HepG2 (cell line): Measurements from ENCODE around the gene METTL6.

Source experiments
- ATF4 ChIP-seq, 2 experiments: fragments of 450-650 bp in 1 of 2; sonication (generic) in 1 of 2; formaldehyde crosslinking; IDR thresholded peaks; 2 replicates each; pipeline versions ENCODE4 v1.5.0 to v1.8.0; 2020 to 2022; ENCODE audit warnings: mild to moderate bottlenecking in 1 of 2, missing genetic modification reagents in 1 of 2
- CHCHD3 ChIP-seq: sonication (generic); formaldehyde crosslinking; IDR thresholded peaks from 2 replicates; pipeline ENCODE4 v1.8.0; 2022; ENCODE audit warnings: mild to moderate bottlenecking, missing genetic modification reagents, moderate library complexity
- CHD2 ChIP-seq: IDR thresholded peaks from 2 replicates; pipeline ENCODE4 v1.6.1; 2011; ENCODE audit warnings: low read depth, low read length, improper control_type of control experiment
- CTCF ChIP-seq: sonication (generic); formaldehyde crosslinking; IDR thresholded peaks from 2 replicates; pipeline ENCODE4 v1.5.0; 2020; ENCODE audit warnings: mild to moderate bottlenecking, missing genetic modification reagents, moderate library complexity
- DRAP1 ChIP-seq: IDR thresholded peaks from 2 replicates; pipeline ENCODE4 v1.6.1; 2016; ENCODE audit warnings: missing genetic modification reagents, missing compliant biosample characterization
- ELF4 ChIP-seq: sonication (generic); formaldehyde crosslinking; IDR thresholded peaks from 2 replicates; pipeline ENCODE4 v1.5.0; 2020; ENCODE audit warnings: missing genetic modification reagents, mild to moderate bottlenecking, moderate library complexity, borderline replicate concordance
- EZH2 ChIP-seq: conservative IDR thresholded peaks from 2 replicates; pipeline ENCODE4 v1.6.1; 2012; ENCODE audit warnings: mild to moderate bottlenecking, low read depth, low read length, moderate library complexity
- MTF1 ChIP-seq: sonication (generic); formaldehyde crosslinking; IDR thresholded peaks from 2 replicates; pipeline ENCODE4 v1.5.0; 2020; ENCODE audit warnings: missing genetic modification reagents
- SP140L ChIP-seq: sonication (generic); formaldehyde crosslinking; IDR thresholded peaks from 2 replicates; pipeline ENCODE4 v1.4.0; 2020; ENCODE audit warnings: missing genetic modification reagents, borderline replicate concordance
- SRY ChIP-seq: sonication (generic); formaldehyde crosslinking; IDR thresholded peaks from 2 replicates; pipeline ENCODE4 v1.8.0; 2022; ENCODE audit warnings: mild to moderate bottlenecking, missing genetic modification reagents
- ZNF280B ChIP-seq: sonication (generic); formaldehyde crosslinking; IDR thresholded peaks from 2 replicates; pipeline ENCODE4 v1.5.0; 2020; ENCODE audit warnings: missing genetic modification reagents, mild to moderate bottlenecking, borderline replicate concordance

- no peak for TF ChIP-seq SP140L (CRISPR knock-in tag)
- TF ChIP-seq CTCF (CRISPR knock-in tag): no peak
- no peak for TF ChIP-seq CHD2
- no peak for TF ChIP-seq ATF4 (CRISPR knock-in tag; IDR thresholded peaks at IDR 0.05)
- no peak for TF ChIP-seq ZNF280B (CRISPR knock-in tag)
- no peak for TF ChIP-seq EZH2
- TF ChIP-seq MTF1 (CRISPR knock-in tag): no peak
- no peak for TF ChIP-seq CHCHD3 (CRISPR knock-in tag)
- no peak for TF ChIP-seq DRAP1 (CRISPR knock-in tag)
- no peak for TF ChIP-seq SRY
- TF ChIP-seq ELF4 (CRISPR knock-in tag): no peak
These were observed 36.9 kb downstream of the METTL6 start for GRCh38 chr3:15390460-15390859.
